AG04450 (cell line): Measurements from ENCODE around the gene KCNJ6. TPM values are rescaled to one million over a fixed set of nuclear protein-coding genes. Genes with fewer than 3 reads are reported as not detected.
A peak's percentile ranks its signal among the peaks of the same experiment; 100 is the strongest.

Experiments
- CTCF ChIA-PET: fragments of 300-600, 350-600 bp; formaldehyde crosslinking; extraction: SDS; loops from one replicate; lab custom pipeline; 2022; ENCODE audit warnings: antibody characterized with exemption, inconsistent platforms; lab: Charles Lee
- POLR2A ChIA-PET: fragments of 350-600 bp; formaldehyde crosslinking; extraction: SDS; loops from one replicate; lab custom pipeline; 2021; ENCODE audit warnings: antibody characterized with exemption, inconsistent platforms; lab: Yijun Ruan, JAX
- DNase-seq: peaks from one replicate; pipeline ENCODE4 v3.0.0-alpha.2; 2011; ENCODE audit warnings: low read depth, low spot score
- H3K27ac ChIP-seq: one replicate; pipeline ENCODE4 v1.5.1; 2012; ENCODE audit warnings: low read depth, low read length, control low read depth
- H3K27me3 ChIP-seq: one replicate; pipeline ENCODE4 v1.6.0; 2012; ENCODE audit warnings: low read length; ENCODE audit not compliant: control insufficient read depth, insufficient read depth
- H3K4me3 ChIP-seq: 2 replicates; pipeline ENCODE4 v1.5.1; 2011; ENCODE audit warnings: mild to moderate bottlenecking, low read depth, low read length, control low read depth
- H3K9me3 ChIP-seq: 2 replicates; pipeline ENCODE4 v1.5.1; 2012; ENCODE audit warnings: low read length; ENCODE audit not compliant: control insufficient read depth, insufficient read depth
- polyA plus RNA-seq: library from polyadenylated mRNA; depleted of rRNA; stranded (reverse); fragments of >200 nt; gene quantifications from 2 replicates; pipeline ENCODE4 v1.2.3, GENCODE V29; 2011
- TF ChIP-seq, protein P1 (sequence below): IDR thresholded peaks from 2 replicates; pipeline ENCODE4 v1.5.1; 2011; ENCODE audit warnings: low read depth, low read length, control low read depth, inconsistent platforms

KCNJ6 gene
- polyA plus RNA-seq, 1 experiment: 0.02 TPM

DNA sequence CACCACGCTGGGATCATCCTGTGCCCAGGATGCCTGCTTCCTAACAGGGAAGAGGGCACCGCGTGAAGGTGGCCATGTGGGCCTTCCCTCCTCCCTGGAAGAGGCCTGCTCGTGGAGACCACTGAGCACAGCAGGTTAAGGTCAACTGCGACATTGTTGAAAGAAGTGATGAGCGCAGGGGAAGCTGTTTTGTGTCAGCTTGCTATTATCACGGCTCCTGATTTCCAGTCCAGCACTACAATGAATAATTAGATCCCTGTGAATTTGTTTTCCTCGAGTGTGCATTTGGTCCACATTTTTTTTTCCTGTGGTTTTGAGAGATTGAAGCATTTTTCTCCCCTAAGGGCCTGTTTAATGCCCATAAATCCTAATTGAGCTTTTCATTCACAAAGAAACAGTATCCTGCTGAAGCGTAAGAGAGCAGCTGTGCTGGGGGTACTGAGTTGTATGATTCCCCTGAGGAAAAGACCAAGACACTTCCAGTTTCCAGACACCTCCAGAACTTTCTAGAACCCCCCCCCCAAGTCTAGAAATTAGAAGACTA, 204.9 kb downstream of the KCNJ6 start:
- Histone ChIP-seq H3K27me3 (peaks cover 7% of the 10 kb centered on the region), H3K4me3 (no peak overlapping the region), H3K27ac (no peak overlapping the region), H3K9me3 (no peaks in the 10 kb centered on the region)
- ChIA-PET POLR2A (interaction anchor here (0.6 to 0.9 kb wide), 3 partner anchors 118 to 144 kb away, joined by 3 to 6 read pairs (median 5); no protein-coding TSS in a partner anchor), CTCF (interaction anchor here (0.5 to 4.5 kb wide), 47 partner anchors 9 to 645 kb away, joined by 3 to 43 read pairs (median 4); partner anchors contain the start of gene KCNJ6)
- DNase-seq: no peak
- TF ChIP-seq, protein P1, sequence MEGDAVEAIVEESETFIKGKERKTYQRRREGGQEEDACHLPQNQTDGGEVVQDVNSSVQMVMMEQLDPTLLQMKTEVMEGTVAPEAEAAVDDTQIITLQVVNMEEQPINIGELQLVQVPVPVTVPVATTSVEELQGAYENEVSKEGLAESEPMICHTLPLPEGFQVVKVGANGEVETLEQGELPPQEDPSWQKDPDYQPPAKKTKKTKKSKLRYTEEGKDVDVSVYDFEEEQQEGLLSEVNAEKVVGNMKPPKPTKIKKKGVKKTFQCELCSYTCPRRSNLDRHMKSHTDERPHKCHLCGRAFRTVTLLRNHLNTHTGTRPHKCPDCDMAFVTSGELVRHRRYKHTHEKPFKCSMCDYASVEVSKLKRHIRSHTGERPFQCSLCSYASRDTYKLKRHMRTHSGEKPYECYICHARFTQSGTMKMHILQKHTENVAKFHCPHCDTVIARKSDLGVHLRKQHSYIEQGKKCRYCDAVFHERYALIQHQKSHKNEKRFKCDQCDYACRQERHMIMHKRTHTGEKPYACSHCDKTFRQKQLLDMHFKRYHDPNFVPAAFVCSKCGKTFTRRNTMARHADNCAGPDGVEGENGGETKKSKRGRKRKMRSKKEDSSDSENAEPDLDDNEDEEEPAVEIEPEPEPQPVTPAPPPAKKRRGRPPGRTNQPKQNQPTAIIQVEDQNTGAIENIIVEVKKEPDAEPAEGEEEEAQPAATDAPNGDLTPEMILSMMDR: no peak

DNA sequence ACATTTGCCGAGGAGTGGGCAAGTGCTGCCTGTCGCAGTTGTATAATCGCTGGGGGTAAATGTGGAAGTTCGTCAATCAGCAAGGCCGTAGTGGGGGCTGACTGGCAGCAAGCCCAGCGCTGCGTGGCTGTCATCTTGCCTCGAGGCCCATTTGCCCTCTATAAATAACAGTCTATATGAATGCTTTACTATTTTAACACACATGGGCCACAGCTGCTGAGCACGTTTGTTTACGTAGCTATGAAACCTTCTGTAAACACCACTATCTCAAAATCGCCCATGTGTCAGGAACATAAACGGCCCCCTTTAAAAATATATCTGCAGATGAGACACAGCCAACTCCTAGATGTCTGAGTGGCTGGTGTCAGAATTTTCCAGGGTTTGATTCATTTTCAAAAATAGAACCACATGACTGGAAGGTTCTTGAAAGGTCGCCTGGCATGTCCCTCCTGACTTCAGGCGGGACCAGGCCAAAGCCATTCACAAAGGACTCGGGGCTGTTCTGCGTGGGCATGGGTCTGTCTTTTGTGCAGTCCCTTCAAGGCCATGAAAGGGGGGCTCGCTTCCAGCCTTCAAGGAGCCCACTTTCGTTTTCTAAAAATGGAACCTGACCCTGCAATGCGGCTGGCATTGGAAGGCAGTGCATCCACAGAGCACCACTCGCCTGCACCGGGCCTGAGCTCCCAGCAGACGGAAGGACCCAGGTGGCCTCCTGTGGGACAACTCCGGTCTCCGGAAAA, 205.5 kb downstream of the KCNJ6 start:
- POLR2A ChIA-PET: no interaction called here
- CTCF ChIA-PET: interaction anchor here (0.6 to 4.5 kb wide), 19 partner anchors 10 to 646 kb away, joined by 3 to 43 read pairs (median 5); partner anchors contain the start of gene KCNJ6

DNA sequence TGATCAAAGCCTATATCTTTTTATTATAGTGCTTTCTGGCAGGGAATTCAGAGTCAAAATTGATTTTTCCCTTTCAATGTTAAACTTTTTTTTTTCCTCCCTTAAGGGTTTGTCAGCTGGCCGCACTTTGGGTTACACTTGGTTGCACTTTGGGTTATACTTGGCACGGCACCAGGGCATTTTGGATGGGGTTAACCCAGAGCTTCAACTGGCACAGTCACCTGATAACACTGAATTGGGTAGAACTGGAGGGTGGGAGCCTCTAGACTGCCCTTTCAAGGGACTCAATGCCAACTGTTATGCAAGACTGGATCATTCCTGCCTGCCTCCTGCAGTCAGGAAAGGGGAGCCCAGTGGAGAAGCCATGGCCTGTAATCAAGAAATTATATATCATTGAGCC, 211.5 kb downstream of the KCNJ6 start:
- H3K9me3 ChIP-seq: no peaks in the 10 kb centered on the region
- H3K27ac ChIP-seq: no peak overlapping the region
- H3K27me3 ChIP-seq: peaks cover 15% of the 10 kb centered on the region
- CTCF ChIA-PET: interaction anchor here (0.6 to 1.4 kb wide), 3 partner anchors 422 to 652 kb away, joined by 3 to 6 read pairs (median 4); no protein-coding TSS in a partner anchor
- no peak for DNase-seq
- POLR2A ChIA-PET: no interaction called here
- no peak overlapping the region for H3K4me3 ChIP-seq
- TF ChIP-seq, protein P1: no peak

More for the DNA sequence above, 205.5 kb downstream of the KCNJ6 start:
- DNase-seq: peak; percentile 36
- Histone ChIP-seq H3K27me3 (peaks cover 4% of the 10 kb centered on the region), H3K9me3 (no peaks in the 10 kb centered on the region), H3K27ac (no peak overlapping the region), H3K4me3 (no peak overlapping the region)
- TF ChIP-seq, protein P1: no peak

DNA sequence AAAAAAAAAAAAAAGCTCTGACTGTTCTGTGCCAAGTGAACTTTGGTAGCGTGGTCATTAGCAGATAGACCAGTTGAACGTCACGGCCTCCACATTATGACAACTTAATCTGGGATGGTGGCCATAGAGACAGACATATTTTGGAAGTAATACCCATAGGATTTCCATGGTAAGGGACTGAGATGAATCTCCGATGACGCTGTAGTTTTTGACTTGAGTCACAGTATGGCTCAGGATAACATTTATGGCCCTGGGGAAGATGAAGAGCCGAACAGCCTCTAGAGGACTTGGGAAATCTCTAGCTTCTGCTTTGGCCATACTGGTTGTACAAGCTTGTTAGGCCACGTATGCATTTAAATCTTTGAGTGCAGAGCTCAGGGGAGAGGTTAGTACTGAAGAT, 214.0 kb downstream of the KCNJ6 start:
- CTCF ChIA-PET: interaction anchor here (0.7 to 4.7 kb wide), 5 partner anchors 9 to 654 kb away, joined by 4 to 43 read pairs (median 29); no protein-coding TSS in a partner anchor
- POLR2A ChIA-PET: no interaction called here
- Histone ChIP-seq H3K4me3 (no peak overlapping the region), H3K9me3 (no peaks in the 10 kb centered on the region), H3K27me3 (peaks cover 22% of the 10 kb centered on the region), H3K27ac (no peak overlapping the region)
- TF ChIP-seq, protein P1: no peak
- no peak for DNase-seq
